Neuron (in vitro differentiated cells): ENCODE results near the gene LMBRD1.
A peak's percentile ranks its signal among the peaks of the same experiment; 100 is the strongest.
"Not testable (repeated sequence)": the region's sequence is repeated elsewhere in the genome, so short reads cannot be mapped to it uniquely, and the experiment has no call there.

Experiments
- H2AFZ ChIP-seq: one replicate; pipeline ENCODE4 v1.6.1; 2013; ENCODE audit warnings: low read depth, mild to moderate bottlenecking, inconsistent platforms, low read length, moderate library complexity
- H3K27me3 ChIP-seq: one replicate; pipeline ENCODE4 v1.6.1; 2013; ENCODE audit warnings: low read length; ENCODE audit not compliant: insufficient read depth
- H3K36me3 ChIP-seq: one replicate; pipeline ENCODE4 v1.6.1; 2013; ENCODE audit warnings: low read length; ENCODE audit not compliant: insufficient read depth
- H3K4me1 ChIP-seq: one replicate; pipeline ENCODE4 v1.6.1; 2013; ENCODE audit warnings: low read length; ENCODE audit not compliant: insufficient read depth
- H3K4me3 ChIP-seq: 2 replicates; pipeline ENCODE4 v1.5.1; 2013; ENCODE audit warnings: mild to moderate bottlenecking, low read length, moderate library complexity
- H3K9me3 ChIP-seq: one replicate; pipeline ENCODE4 v1.6.1; 2013; ENCODE audit warnings: low read length

The LMBRD1 gene

GRCh38 chr6:69796642-69797390, at the start of gene LMBRD1:
TSS of gene LMBRD1 (minus strand) at chr6:69797010. CDS start at chr6:69796881, 129 bp downstream.
- Histone ChIP-seq H3K27me3 (no peaks in the 10 kb centered on the region), H3K36me3 (no peaks in the 10 kb centered on the region), H3K4me1 (peaks cover 16% of the 10 kb centered on the region), H3K9me3 (no peaks in the 10 kb centered on the region), H2AFZ (peak within 1 kb of the TSS; percentile 97), H3K4me3 (peak within 1 kb of the TSS; percentile 92)

DNA sequence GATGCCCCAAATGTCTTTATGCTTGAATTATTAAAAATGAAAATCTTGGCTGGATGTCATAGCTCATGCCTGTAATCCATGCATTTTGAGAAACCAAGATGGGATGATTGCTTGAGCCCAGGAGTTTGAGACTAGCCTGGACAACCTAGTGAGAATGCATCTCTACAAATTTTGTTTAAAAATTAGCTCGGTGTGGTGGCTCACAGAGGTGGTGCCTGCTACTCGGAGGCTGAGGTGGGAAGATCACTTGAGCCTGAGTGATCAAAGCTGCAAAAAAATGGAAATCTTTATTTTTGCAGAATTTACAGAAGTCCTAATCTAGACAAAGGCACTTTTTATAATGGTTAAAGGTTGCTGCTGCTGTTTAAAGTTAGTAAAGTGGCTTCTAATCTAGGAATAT, 49.5 kb upstream of the LMBRD1 start:
- no peaks in the 10 kb centered on the region for H3K36me3 ChIP-seq
- H3K4me1 ChIP-seq, result no peaks in the 10 kb centered on the region
- H3K27me3 ChIP-seq, result no peaks in the 10 kb centered on the region
- H3K4me3 ChIP-seq, result no peak overlapping the region
- H3K9me3 ChIP-seq, result no peaks in the 10 kb centered on the region
- no peak overlapping the region for H2AFZ ChIP-seq

- H3K27me3 ChIP-seq, result no peaks in the 10 kb centered on the region
Measured at GRCh38 chr6:69843189-69843588, 46.4 kb upstream of the LMBRD1 start.

GRCh38 chr6:69841862-69842261, 45.1 kb upstream of the LMBRD1 start:
- no peaks in the 10 kb centered on the region for H3K36me3 ChIP-seq
- H3K4me1 ChIP-seq, result no peaks in the 10 kb centered on the region
- H3K27me3 ChIP-seq, result no peaks in the 10 kb centered on the region
- H3K4me3 ChIP-seq, result no peak overlapping the region
- H2AFZ ChIP-seq, result no peak overlapping the region
- H3K9me3 ChIP-seq, result no peaks in the 10 kb centered on the region

More at GRCh38 chr6:69843189-69843588, 46.4 kb upstream of the LMBRD1 start:
- H3K9me3 ChIP-seq, result no peaks in the 10 kb centered on the region
- H3K4me1 ChIP-seq, result no peaks in the 10 kb centered on the region
- H2AFZ ChIP-seq, result no peak overlapping the region
- H3K36me3 ChIP-seq, result no peaks in the 10 kb centered on the region
- no peak overlapping the region for H3K4me3 ChIP-seq

GRCh38 chr6:69835414-69836179, 38.8 kb upstream of the LMBRD1 start:
- no peaks in the 10 kb centered on the region for H3K36me3 ChIP-seq
- H3K4me3 ChIP-seq, result no peak overlapping the region
- no peaks in the 10 kb centered on the region for H3K9me3 ChIP-seq
- H3K4me1 ChIP-seq, result no peaks in the 10 kb centered on the region
- no peak overlapping the region for H2AFZ ChIP-seq
- H3K27me3 ChIP-seq, result no peaks in the 10 kb centered on the region

DNA sequence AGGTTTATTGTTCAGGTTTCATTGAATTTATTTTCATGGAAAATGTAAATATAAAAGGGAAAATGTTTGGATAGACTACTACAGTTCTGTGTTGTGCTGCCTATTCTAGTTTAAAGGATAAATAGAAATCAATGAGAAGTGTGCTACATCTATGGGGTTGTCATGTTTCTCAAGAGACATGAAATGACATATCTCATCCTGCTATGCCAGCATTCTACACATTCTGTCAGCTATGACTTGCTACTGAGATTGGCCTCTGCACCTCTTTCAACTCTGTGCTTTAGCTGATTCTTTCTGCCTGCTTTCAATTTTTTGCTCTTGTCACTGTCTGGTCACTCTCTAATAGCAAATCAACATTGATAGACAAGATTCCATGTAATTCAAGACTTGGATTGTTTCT, 35.7 kb upstream of the LMBRD1 start:
- H3K4me3 ChIP-seq, result no peak overlapping the region
- no peak overlapping the region for H2AFZ ChIP-seq
- no peaks in the 10 kb centered on the region for H3K27me3 ChIP-seq
- H3K36me3 ChIP-seq, result no peaks in the 10 kb centered on the region
- peaks cover 3% of the 10 kb centered on the region for H3K4me1 ChIP-seq
- no peaks in the 10 kb centered on the region for H3K9me3 ChIP-seq

- H3K4me1 ChIP-seq, result peaks cover 3% of the 10 kb centered on the region
- no peaks in the 10 kb centered on the region for H3K27me3 ChIP-seq
- H3K9me3 ChIP-seq, result no peaks in the 10 kb centered on the region
- H3K36me3 ChIP-seq, result no peaks in the 10 kb centered on the region
- H2AFZ ChIP-seq, result no peak overlapping the region
- no peak overlapping the region for H3K4me3 ChIP-seq
Measured at GRCh38 chr6:69827276-69827893, 30.6 kb upstream of the LMBRD1 start.

- no peaks in the 10 kb centered on the region for H3K27me3 ChIP-seq
- peaks cover 3% of the 10 kb centered on the region for H3K4me1 ChIP-seq
- no peak overlapping the region for H2AFZ ChIP-seq
- no peaks in the 10 kb centered on the region for H3K36me3 ChIP-seq
- H3K4me3 ChIP-seq, result no peak overlapping the region
- no peaks in the 10 kb centered on the region for H3K9me3 ChIP-seq
Measured at GRCh38 chr6:69825904-69826303, 29.1 kb upstream of the LMBRD1 start.

DNA sequence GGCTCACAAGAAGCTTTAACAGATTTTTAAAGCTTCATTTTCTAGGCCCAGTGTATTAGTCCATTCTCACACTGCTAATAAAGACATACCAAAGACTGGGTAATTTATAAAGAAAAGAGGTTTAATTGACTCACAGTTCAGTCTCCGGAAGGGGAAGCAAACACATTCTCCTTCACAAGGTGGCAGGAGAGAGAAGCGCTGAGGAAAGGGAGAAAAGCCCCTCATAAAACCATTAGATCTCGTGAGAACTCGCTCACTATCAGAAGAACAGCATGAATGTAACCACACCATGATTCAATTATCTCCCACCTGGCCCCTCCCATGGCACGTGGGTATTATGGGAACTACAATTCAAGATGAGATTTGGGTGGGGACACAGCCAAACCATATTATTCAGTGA, 27.5 kb upstream of the LMBRD1 start:
- not testable (repeated sequence) for H3K4me1 ChIP-seq

DNA sequence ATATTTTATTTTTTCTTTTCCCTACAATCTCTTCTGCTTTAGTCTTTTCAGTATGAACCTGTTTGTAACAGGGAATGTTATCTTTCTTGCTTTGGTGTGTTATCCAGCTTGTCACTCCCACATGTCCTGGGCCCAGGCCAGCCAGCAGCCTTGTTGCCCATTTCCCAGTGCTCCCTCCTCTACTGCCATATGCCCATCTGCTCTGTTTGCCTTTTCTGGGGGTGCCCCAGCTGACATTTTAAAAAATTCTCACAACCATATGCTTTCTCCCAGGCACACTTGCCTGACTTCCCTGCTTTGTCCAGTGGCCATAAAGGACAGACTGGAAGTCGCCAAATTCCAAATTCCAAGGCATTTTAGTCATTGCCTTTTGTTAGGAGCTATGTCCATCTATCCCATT, 23.6 kb upstream of the LMBRD1 start:
- no peaks in the 10 kb centered on the region for H3K36me3 ChIP-seq

More for the DNA sequence above, 27.5 kb upstream of the LMBRD1 start:
- H3K9me3 ChIP-seq, H2AFZ ChIP-seq, H3K4me3 ChIP-seq, H3K27me3 ChIP-seq, H3K36me3 ChIP-seq: not testable (repeated sequence)

DNA sequence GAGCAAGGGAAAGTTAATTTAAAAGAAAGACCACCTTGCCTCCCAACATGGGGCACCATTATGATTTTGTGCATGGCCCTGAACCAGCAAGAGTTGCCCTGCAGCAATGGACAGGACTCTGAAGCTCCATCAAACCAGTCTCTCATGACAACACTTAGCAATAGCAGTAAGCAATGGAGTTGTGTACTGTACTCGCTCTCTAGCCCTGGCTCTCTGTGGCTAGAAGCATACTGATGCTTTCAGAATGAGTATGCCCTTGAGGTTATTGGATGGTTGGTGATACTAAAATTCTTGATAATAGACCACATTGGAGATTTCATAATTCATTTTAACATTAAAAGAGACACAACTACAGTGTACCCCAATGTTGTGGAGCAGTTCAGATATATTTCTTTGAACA, 23.2 kb upstream of the LMBRD1 start:
- no peaks in the 10 kb centered on the region for H3K9me3 ChIP-seq
- no peaks in the 10 kb centered on the region for H3K27me3 ChIP-seq
- no peak overlapping the region for H2AFZ ChIP-seq
- H3K36me3 ChIP-seq, result no peaks in the 10 kb centered on the region
- H3K4me1 ChIP-seq, result peaks cover 8% of the 10 kb centered on the region
- H3K4me3 ChIP-seq, result no peak overlapping the region

More for the DNA sequence above, 23.6 kb upstream of the LMBRD1 start:
- Histone ChIP-seq H3K4me1 (peaks cover 4% of the 10 kb centered on the region), H3K4me3 (no peak overlapping the region), H3K27me3 (no peaks in the 10 kb centered on the region), H2AFZ (no peak overlapping the region), H3K9me3 (no peaks in the 10 kb centered on the region)

DNA sequence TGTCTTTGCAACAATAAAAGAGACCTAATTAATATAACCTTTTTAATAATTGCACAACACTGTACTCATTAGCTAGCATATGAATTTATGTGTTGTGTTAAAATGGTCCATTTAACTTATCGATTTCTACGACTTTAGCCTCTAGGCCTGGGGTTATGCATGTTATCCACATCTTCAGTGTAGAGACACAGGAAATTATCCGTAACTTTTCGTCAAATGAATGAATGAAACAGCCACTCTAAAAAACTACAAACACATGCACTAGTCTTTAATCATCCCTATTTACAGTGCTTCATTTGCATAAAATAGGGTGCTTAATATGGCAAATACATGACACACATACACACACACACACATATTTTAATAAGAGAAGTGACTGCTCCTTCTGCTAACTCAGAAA, 22.3 kb upstream of the LMBRD1 start:
- Histone ChIP-seq H3K36me3 (no peaks in the 10 kb centered on the region), H3K4me1 (peaks cover 11% of the 10 kb centered on the region), H3K4me3 (no peak overlapping the region), H2AFZ (no peak overlapping the region), H3K9me3 (no peaks in the 10 kb centered on the region), H3K27me3 (no peaks in the 10 kb centered on the region)

- Histone ChIP-seq H3K4me3 (no peak overlapping the region), H3K4me1 (peaks cover 14% of the 10 kb centered on the region), H2AFZ (no peak overlapping the region), H3K36me3 (no peaks in the 10 kb centered on the region), H3K27me3 (no peaks in the 10 kb centered on the region), H3K9me3 (no peaks in the 10 kb centered on the region)
Measured at GRCh38 chr6:69818223-69818930, 21.6 kb upstream of the LMBRD1 start.
